GM06990 (cell line): ENCODE measurements around the gene CHST12.

Experiments used
- DNase-seq: peaks from one replicate; pipeline ENCODE4 v3.0.0-alpha.2; 2011; ENCODE audit not compliant: insufficient read length; ENCODE audit errors: extremely low read depth
- H3K27me3 ChIP-seq: replicated peaks from 2 replicates; pipeline ENCODE4 v1.6.0; 2011; ENCODE audit warnings: low read length; ENCODE audit not compliant: control insufficient read depth, insufficient read depth
- H3K36me3 ChIP-seq: 2 replicates; pipeline ENCODE4 v1.5.1; 2011; ENCODE audit warnings: low read length; ENCODE audit not compliant: control insufficient read depth, insufficient read depth
- H3K4me3 ChIP-seq: replicated peaks from 2 replicates; pipeline ENCODE4 v1.5.1; 2011; ENCODE audit warnings: low read depth, mild to moderate bottlenecking, control low read depth, low read length
- TF ChIP-seq, protein P1 (sequence below): IDR thresholded peaks from 2 replicates; pipeline ENCODE4 v1.5.1; 2011; ENCODE audit warnings: low read length, control low read depth, mild to moderate bottlenecking, inconsistent platforms; ENCODE audit not compliant: insufficient read depth, poor library complexity, severe bottlenecking

Gene CHST12

DNA sequence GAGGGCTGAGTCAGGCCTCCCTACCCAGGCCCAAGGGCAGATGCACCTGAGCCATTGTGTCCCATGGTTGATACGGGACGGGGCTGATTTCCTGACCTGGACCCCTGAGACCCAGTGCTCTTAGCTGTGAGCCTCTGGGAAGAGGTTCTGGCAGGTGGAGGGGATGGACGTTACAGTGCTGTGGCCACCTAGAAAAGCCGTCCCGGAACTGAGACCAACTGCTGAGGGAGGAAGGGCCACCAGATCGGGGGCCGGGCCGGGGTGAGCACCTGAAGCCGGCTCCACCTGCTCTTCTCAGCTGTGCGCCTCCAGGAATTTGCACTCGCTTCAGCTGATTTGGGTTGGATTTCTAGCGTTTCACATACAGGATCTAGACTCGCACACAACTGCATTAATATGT, 35.4 kb downstream of the CHST12 start:
- Histone ChIP-seq H3K36me3 (peaks cover 11% of the 10 kb centered on the region), H3K27me3 (no peaks in the 10 kb centered on the region), H3K4me3 (no peak overlapping the region)
- TF ChIP-seq, protein P1, sequence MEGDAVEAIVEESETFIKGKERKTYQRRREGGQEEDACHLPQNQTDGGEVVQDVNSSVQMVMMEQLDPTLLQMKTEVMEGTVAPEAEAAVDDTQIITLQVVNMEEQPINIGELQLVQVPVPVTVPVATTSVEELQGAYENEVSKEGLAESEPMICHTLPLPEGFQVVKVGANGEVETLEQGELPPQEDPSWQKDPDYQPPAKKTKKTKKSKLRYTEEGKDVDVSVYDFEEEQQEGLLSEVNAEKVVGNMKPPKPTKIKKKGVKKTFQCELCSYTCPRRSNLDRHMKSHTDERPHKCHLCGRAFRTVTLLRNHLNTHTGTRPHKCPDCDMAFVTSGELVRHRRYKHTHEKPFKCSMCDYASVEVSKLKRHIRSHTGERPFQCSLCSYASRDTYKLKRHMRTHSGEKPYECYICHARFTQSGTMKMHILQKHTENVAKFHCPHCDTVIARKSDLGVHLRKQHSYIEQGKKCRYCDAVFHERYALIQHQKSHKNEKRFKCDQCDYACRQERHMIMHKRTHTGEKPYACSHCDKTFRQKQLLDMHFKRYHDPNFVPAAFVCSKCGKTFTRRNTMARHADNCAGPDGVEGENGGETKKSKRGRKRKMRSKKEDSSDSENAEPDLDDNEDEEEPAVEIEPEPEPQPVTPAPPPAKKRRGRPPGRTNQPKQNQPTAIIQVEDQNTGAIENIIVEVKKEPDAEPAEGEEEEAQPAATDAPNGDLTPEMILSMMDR: no peak
- DNase-seq: no peak

DNA sequence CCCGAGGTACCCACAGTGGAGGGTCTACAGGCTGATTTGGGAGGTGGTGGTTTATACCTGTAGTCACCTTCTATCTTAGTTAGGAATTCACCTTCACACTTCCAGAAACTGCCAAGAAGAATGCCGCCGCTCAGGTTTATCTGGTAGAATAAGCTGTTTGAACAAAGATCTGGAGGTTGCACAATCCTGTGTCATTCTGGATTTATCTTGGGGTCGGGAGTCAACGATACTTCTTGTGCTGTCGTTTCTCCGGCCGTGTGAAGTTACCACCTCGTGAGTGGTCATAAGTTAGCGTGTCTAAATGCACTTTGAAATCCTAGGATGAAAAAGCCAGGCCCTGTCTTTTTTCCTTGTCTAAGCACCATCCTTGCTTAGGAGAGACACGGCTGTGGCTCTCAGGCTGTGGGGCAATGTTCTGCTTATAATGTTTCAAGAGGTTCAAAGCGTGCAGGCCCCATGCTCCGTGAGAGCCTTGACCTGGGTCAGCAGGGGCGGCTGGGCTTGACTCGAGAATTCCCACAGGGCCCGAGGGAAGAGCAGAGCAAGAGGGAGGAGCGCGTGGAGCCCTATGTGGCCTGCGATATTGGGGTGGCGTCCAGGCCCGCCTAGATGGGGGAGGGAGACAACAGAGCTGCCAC, 37.3 kb downstream of the CHST12 start:
- no peak for DNase-seq
- peaks cover 6% of the 10 kb centered on the region for H3K36me3 ChIP-seq
- no peak overlapping the region for H3K4me3 ChIP-seq
- TF ChIP-seq, protein P1: no peak
- no peaks in the 10 kb centered on the region for H3K27me3 ChIP-seq

DNA sequence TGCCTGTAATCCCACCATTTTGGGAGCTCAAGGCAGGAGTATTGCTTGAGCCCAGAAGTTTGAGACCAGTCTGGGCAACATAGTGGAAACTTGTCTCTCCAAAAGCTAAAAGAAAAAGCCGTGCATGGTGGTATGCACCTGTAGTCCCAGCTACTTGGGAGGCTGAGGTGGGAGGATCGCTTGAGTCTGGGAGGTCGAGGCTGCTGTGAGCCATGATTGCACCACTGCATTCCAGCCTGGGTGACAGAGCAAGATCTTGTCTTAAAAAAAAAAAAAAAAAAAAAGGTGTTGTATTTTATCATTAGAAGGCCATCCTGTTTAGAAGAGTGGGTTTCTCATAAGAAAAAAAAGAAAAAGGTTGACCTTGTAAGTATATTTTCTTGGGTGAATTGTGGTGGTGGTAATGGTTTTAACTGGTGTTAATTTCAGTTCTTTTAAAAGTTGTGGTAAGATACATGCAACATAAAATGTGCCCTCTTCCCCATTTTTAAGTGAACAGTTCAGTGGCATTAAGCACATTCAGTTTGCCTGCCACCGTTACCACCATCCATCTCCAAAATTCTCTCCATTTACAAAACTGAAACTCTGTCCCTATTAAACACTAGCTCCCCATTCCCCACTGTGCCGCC, 38.1 kb downstream of the CHST12 start:
- H3K27me3 ChIP-seq: no peaks in the 10 kb centered on the region
- peaks cover 6% of the 10 kb centered on the region for H3K36me3 ChIP-seq
- TF ChIP-seq, protein P1: no peak
- no peak overlapping the region for H3K4me3 ChIP-seq
- DNase-seq: no peak

DNA sequence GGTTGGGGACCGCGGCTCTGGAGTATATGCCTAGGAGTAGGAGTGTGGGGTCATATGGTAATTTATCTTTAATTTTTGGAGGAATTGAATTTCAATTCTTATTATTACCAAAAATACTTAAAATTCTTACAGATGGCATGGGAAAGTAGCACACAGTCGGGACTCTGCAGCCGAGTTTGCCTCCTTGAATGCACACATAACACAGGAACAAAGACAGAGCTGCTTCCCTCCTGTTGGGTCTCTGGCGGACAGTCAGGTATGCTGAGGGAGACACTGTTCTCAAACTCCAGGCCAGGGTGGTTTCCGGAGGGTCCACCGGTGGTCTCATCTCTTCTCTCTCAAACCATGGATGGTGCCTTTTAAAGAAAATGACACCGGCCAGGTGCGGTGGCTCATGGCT, 40.1 kb downstream of the CHST12 start:
- H3K27me3 ChIP-seq: no peaks in the 10 kb centered on the region
- DNase-seq: no peak
- TF ChIP-seq, protein P1: no peak
- no peak overlapping the region for H3K4me3 ChIP-seq
- no peaks in the 10 kb centered on the region; the same call in 1 of the 2 replicates for H3K36me3 ChIP-seq

DNA sequence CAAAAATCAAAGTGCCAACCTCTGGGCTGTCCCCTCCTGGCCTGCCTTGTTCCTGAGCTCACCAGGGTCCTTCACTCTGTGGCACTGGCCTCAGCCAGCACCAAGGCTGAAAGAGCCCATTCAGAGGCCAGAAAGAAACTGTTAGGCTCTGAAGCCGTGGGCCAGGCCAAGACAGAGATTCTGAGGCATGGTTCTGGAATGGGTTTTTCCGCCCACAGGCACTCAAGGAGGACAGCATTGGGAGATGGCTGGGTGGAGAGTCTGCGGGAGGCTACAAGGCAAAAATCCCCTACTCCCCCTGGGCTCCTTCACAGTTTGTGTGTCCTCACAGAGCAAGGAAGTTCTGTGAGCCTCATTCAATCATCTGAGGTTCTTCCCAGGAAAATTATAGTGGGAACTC, 41.1 kb downstream of the CHST12 start:
- TF ChIP-seq, protein P1: no peak
- Histone ChIP-seq H3K4me3 (no peak overlapping the region), H3K27me3 (no peaks in the 10 kb centered on the region), H3K36me3 (no peaks in the 10 kb centered on the region; the same call in 1 of the 2 replicates)
- DNase-seq: no peak

DNA sequence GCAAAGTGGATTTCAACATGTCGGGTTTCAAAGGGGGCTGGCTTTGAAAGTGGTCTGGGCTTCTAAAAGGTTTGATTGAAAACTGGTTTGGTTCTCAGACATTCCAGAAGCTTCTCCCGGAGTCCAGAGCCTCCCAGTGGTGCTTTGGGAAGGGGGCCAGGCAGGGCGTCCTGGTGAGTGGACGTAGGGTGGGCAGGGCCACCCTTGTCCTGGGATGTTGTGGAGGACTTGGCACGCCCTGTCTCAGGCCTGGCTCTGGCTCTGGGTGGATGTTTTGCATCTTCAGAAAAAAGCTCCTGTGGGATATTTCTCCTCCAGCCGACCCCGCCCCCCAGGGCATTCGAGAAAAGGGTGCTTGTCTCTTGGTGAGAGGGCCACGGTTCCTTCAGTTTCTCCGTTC, 41.6 kb downstream of the CHST12 start:
- Histone ChIP-seq H3K27me3 (no peaks in the 10 kb centered on the region), H3K36me3 (no peaks in the 10 kb centered on the region; the same call in 1 of the 2 replicates), H3K4me3 (no peak overlapping the region)
- TF ChIP-seq, protein P1: no peak
- DNase-seq: no peak
